GM19035 (cell line): ENCODE data around the gene PI4KB.
"Not testable (repeated sequence)": the region's sequence is repeated elsewhere in the genome, so short reads cannot be mapped to it uniquely, and the experiment has no call there.

Source experiments
- ATAC-seq: cut with Tn5 transposase; IDR thresholded peaks from one replicate; pipeline ENCODE4 v1.9.1; 2021; ENCODE audit not compliant: unreplicated experiment

PI4KB gene

GRCh38 chr1:151281969-151282882 lies 45.0 kb downstream of the PI4KB start, which contains the start of gene ZNF687:
Gene ZNF687 (plus strand): TSS chr1:151282299. CDS start chr1:151286292, 3,993 bp downstream.
- peak; percentile 84 for ATAC-seq

GRCh38 chr1:151281225-151281968 lies 45.8 kb downstream of the PI4KB start:
- peak; percentile 40 for ATAC-seq

DNA sequence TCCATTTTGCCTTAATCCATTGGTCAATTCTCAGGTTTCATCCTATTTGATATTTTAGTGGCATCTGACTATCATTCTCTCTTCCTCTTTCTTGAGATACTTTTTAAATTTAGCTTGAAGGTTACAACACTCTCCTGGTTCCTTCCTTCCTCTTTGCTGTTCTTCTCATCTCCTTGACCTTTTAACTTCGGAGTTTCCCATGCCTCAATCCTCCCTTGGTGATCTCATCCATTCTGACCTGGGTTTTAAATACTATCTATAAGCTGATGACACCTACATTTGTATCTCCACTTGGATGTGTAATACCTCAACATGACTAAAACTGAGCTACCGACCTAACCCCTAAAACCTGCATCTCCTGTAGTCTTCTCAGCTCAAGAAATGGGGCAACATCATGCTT lies 50.0 kb downstream of the PI4KB start:
- no peak for ATAC-seq

- ATAC-seq, result not testable (repeated sequence)
Observed at GRCh38 chr1:151275341-151275740, 51.9 kb downstream of the PI4KB start.

- ATAC-seq, result no peak
Observed at GRCh38 chr1:151273924-151274466, 53.2 kb downstream of the PI4KB start.

GRCh38 chr1:151267760-151268159 lies 59.5 kb downstream of the PI4KB start:
- no peak for ATAC-seq

DNA sequence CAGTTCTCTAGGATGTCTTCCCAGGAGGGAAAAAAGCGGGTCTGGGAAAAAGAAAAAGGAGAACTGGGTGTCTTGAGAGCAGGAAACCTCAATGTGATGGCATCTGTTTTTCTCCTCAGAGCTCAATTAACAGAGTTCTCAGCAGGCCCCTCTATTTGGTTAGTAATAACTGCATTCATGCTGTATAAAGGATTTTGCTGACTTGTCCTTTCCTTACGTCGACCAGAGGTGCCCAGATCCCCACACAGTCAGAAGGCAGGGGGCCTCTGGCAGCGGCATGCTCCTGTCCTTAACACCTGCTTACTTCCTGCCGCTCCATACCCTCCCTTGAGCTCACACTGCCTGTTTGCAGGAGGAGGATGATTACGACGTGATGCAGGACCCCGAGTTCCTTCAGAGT lies 60.4 kb downstream of the PI4KB start:
- no peak for ATAC-seq

DNA sequence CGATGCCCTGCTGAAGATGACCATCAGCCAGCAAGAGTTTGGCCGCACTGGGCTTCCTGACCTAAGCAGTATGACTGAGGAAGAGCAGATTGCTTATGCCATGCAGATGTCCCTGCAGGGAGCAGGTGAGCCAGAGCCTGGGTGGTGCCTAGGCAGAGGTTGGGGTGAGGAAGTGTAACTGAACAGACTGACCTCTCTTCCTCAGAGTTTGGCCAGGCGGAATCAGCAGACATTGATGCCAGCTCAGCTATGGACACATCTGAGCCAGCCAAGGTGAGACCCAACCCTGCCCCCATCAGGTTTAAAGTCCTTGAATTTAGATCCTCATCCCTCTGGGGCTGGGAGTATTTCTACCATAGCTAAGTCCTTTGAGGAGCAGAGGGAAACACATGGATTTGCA lies 60.9 kb downstream of the PI4KB start:
- ATAC-seq, result no peak

DNA sequence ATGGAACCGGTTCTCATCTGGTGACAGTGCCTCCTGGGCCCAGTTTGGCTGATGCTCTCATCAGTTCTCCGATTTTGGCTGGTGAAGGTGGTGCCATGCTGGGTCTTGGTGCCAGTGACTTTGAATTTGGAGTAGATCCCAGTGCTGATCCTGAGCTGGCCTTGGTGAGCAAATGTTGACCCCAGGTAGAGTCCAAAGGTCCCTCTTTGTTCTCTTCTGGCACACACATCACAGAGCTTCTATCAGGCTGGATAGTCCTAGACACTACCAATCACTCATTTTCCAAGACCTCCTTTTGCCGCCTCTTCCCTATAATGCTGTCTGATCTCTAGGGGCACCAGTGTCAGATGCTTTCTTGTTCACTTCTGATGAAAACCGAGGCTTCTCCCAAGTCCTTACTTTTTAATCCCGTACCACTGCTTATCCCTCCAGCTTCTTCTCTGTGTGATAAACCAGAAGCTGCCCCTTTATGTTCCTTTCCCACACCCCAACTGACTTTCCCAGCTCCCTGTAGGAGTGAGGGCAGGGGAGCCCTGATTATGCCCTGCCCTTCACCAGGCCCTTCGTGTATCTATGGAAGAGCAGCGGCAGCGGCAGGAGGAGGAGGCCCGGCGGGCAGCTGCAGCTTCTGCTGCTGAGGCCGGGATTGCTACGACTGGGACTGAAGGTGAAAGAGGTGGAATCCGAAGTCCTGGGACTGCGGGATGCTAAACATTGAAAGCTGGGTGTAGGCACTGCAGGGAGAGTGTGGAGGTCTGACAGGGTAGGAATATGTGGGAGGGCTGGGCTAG lies 61.6 kb downstream of the PI4KB start:
- ATAC-seq, result no peak

- no peak for ATAC-seq
Observed at GRCh38 chr1:151259351-151259750, 67.9 kb downstream of the PI4KB start.

- ATAC-seq, result no peak
Observed at GRCh38 chr1:151255381-151255780, 71.8 kb downstream of the PI4KB start.

DNA sequence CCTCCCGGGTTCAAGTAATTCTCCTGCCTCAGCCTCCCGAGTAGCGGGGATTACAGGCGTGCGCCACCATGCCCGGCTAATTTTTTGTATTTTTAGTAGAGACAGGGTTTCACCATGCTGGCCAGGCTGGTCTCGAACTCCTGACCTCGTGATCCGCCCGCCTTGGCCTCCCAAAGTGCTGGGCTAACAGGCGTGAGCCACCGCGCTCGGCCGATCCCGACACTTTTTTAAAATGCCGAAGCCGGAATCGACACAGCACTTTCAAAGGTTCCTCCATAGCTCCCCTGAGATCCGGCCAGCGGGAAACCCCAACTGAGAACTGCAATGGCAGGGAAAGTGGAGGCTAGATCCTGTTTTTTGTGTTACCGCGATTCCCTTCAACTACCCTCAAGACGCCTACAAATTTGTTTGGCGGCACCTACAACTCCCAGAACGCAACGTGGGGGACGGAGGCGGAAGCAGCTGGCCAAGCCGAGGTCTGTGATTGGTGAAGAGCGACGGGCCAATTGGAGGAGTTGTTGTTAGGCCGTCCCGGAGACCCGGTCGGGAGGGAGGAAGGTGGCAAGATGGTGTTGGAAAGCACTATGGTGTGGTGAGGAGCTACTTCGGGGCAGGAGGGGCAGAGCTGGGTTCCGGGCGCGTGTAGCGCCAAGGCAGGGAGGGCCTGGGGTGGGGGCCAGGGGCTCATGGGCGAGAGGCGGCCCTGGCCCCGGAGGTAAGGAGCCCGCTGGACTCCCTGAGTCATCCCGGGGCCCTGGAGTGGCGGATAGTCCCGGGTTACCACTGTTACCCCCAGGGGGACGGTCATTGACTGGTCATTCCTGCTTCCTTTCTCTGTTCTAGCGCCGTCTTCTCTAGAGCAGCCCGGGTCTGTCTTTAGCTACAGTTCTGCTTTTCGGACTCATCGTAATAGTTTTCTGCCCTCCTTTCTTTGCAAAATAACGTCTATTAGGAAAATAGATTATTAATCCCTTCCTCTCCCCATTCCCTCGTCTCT lies 72.7 kb downstream of the PI4KB start, which contains the start of gene PSMD4:
Gene PSMD4 (plus strand): TSS at position 518 of the 997 bp plus-strand sequence. CDS start 49 bp downstream, at position 567.
- ATAC-seq, result peak; percentile 89

GRCh38 chr1:151251656-151252470 lies 75.4 kb downstream of the PI4KB start:
- no peak for ATAC-seq

DNA sequence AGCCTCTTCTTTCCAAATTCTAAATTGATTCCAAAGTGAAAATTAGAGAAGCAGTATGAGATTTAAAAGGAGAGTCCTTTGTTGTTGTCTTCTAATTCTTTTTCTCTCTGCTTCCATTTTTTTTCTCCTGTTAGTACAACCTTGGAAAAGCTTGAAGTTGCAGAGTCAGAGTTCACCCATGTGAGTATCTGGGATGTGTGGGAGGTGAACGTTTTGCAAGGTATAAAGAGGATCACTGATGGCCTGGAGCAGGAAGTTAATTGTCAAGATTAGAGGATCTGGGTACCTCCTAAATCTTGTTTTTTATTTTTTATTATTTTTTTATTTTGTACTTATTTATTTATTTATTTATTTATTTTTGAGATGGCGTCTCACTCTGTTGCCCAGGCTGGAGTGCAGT lies 80.4 kb downstream of the PI4KB start:
- no peak for ATAC-seq

DNA sequence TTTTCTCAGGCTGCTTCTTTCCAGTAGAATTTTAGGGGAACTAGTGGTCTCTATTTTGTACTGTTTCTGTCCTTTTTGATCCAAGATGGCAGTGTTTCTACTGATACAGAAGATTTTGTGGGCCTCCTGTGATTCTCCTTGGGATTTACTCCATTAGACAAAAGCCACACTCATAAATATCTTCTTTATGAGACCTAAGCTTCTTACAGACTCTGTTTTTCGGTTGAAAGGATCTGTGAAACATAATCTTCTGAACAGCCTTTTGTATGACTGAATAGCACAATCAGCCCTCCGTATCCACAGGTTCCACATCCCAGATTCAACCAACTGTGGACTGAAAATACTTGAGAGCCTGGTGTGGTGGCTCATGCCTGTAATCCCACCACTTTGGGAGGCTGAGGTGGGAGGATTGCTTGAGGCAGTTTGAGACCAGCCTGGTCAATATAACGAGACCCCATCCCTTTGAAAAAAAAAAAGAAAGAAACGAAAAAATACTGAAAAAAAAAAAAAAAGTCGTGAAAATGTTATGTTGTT lies 83.5 kb downstream of the PI4KB start:
- ATAC-seq, result no peak

- no peak for ATAC-seq
Observed at GRCh38 chr1:151242442-151242841, 84.8 kb downstream of the PI4KB start.
